A549 (cell line): ENCODE results near the gene EPN2. TPM values are rescaled to one million over a fixed set of nuclear protein-coding genes. Genes with fewer than 3 reads are reported as not detected.

Experiments
- ATAC-seq, 2 experiments: fragments of 200-7000 bp in 1 of 2; fragments of >200 bp in 1 of 2; cut with Nextera tagmentation in 1 of 2; cut with Tn5 transposase in 1 of 2; 3 replicates each; pipeline versions ENCODE4 v1.8.0 to v1.9.1; 2018 to 2020; ENCODE audit warnings: mild to moderate bottlenecking in 1 of 2, moderate library complexity in 1 of 2
- CTCF ChIA-PET: fragments of 300-600 bp; sonication (Branson Sonifier 250); formaldehyde crosslinking; extraction: SDS; loops from one replicate; lab custom pipeline; 2021; ENCODE audit warnings: antibody characterized with exemption, inconsistent platforms; lab: Yijun Ruan, JAX
- POLR2A ChIA-PET: fragments of 350-600 bp; formaldehyde crosslinking; extraction: SDS; loops from one replicate; lab custom pipeline; 2021; ENCODE audit warnings: antibody characterized with exemption, inconsistent platforms; lab: Yijun Ruan, JAX
- DNase-seq, 2 experiments: peaks; one replicate each; pipeline versions ENCODE4 v3.0.0 to v3.0.0-alpha.2; 2011 to 2016; ENCODE audit warnings: low read depth in 1 of 2, low spot score in 1 of 2
- FAIRE-seq: peaks from 2 replicates; lab custom pipeline; 2011; peaks lifted over from hg19 to GRCh38; lab: Jason Lieb, UNC
- H3K27ac ChIP-seq, 2 experiments: fragments of >200 bp; sonication (Bioruptor Twin); formaldehyde crosslinking; 3 replicates each; pipeline ENCODE4 v1.5.1; 2016 to 2017
- H3K4me1 ChIP-seq: fragments of >200 bp; sonication (Bioruptor Twin); formaldehyde crosslinking; 3 replicates; pipeline ENCODE4 v1.6.1; 2016
- H3K4me2 ChIP-seq: fragments of >200 bp; sonication (Bioruptor Twin); formaldehyde crosslinking; 3 replicates; pipeline ENCODE4 v1.6.1; 2016
- H3K4me3 ChIP-seq: fragments of >200 bp; sonication (Bioruptor Twin); formaldehyde crosslinking; 3 replicates; pipeline ENCODE4 v1.5.1; 2016
- H3K9me3 ChIP-seq: fragments of >200 bp; sonication (Bioruptor Twin); formaldehyde crosslinking; 3 replicates; pipeline ENCODE4 v1.6.1; 2016
- CHD2 ChIP-seq: fragments of 150-350 bp; IDR thresholded peaks from 2 replicates; pipeline ENCODE4 v1.6.1; 2014; ENCODE audit warnings: low read length; ENCODE audit not compliant: partially characterized antibody
- CHD4 ChIP-seq: fragments of 200-600 bp; sonication (generic); IDR thresholded peaks from 2 replicates; pipeline ENCODE4 v1.6.1; 2016; ENCODE audit warnings: antibody characterized with exemption, mild to moderate bottlenecking, borderline replicate concordance
- EHF ChIP-seq: fragments of 250-450 bp; sonication (Bioruptor Pico); IDR thresholded peaks from 2 replicates; pipeline ENCODE4 v1.5.0; 2020; ENCODE audit warnings: mild to moderate bottlenecking
- ESRRA ChIP-seq: fragments of 150-350 bp; IDR thresholded peaks from 2 replicates; pipeline ENCODE4 v1.6.1; 2014; ENCODE audit warnings: mild to moderate bottlenecking, low read length, borderline replicate concordance
- HES2 ChIP-seq: fragments of >200 bp; sonication (Bioruptor Twin); formaldehyde crosslinking; IDR thresholded peaks from 2 replicates; pipeline ENCODE4 v1.6.1; 2016
- HOXA7 ChIP-seq: fragments of 250-450 bp; sonication (Bioruptor Pico); IDR thresholded peaks from 2 replicates; pipeline ENCODE4 v1.5.0; 2020; ENCODE audit warnings: mild to moderate bottlenecking, moderate library complexity
- JUN ChIP-seq, 2 experiments: fragments of >200 bp; sonication (Bioruptor Twin); formaldehyde crosslinking; IDR thresholded peaks; 2 replicates in 1 of 2; 3 replicates in 1 of 2; pipeline ENCODE4 v1.6.1; 2016 to 2017
- JUNB ChIP-seq: fragments of >200 bp; sonication (Bioruptor Twin); formaldehyde crosslinking; IDR thresholded peaks from 2 replicates; pipeline ENCODE4 v1.6.1; 2016
- KDM1A ChIP-seq: fragments of 200-600 bp; sonication (generic); IDR thresholded peaks from 2 replicates; pipeline ENCODE4 v1.6.1; 2016; ENCODE audit warnings: low read depth, mild to moderate bottlenecking
- MAFK ChIP-seq: fragments of 450-650 bp; IDR thresholded peaks from 2 replicates; pipeline ENCODE4 v1.6.1; 2014; ENCODE audit not compliant: partially characterized antibody
- NFE2L2 ChIP-seq: fragments of 150-350 bp; conservative IDR thresholded peaks from 2 replicates; pipeline ENCODE4 v1.6.1; 2014; ENCODE audit warnings: low read length
- NR3C1 ChIP-seq: fragments of >200 bp; sonication (Bioruptor Twin); formaldehyde crosslinking; IDR thresholded peaks from 3 replicates; pipeline ENCODE4 v1.6.1; 2017
- PHF8 ChIP-seq: fragments of 200-600 bp; sonication (generic); IDR thresholded peaks from 2 replicates; pipeline ENCODE4 v1.6.1; 2016; ENCODE audit warnings: low read depth, mild to moderate bottlenecking, antibody characterized with exemption, moderate library complexity, borderline replicate concordance
- POLR2AphosphoS2 ChIP-seq: conservative IDR thresholded peaks from 2 replicates; pipeline ENCODE4 v1.6.1; 2012; ENCODE audit warnings: low read length, improper control_type of control experiment, inconsistent platforms
- RAD21 ChIP-seq, 2 experiments: fragments of >200 bp in 1 of 2; sonication (Bioruptor Twin) in 1 of 2; formaldehyde crosslinking in 1 of 2; IDR thresholded peaks in 1 of 2; conservative IDR thresholded peaks in 1 of 2; 2 replicates in 1 of 2; 3 replicates in 1 of 2; pipeline ENCODE4 v1.6.1; 2012 to 2018; ENCODE audit warnings: inconsistent platforms in 1 of 2
- RCOR1 ChIP-seq: fragments of 150-350 bp; IDR thresholded peaks from 2 replicates; pipeline ENCODE4 v1.6.1; 2014; ENCODE audit warnings: antibody characterized with exemption, low read length, low read depth
- RFX5 ChIP-seq: fragments of 450-650 bp; IDR thresholded peaks from 2 replicates; pipeline ENCODE4 v1.7.1; 2014; ENCODE audit warnings: antibody characterized with exemption, mild to moderate bottlenecking, moderate library complexity
- RNF2 ChIP-seq: fragments of 200-600 bp; sonication (generic); IDR thresholded peaks from 2 replicates; pipeline ENCODE4 v1.6.1; 2016; ENCODE audit warnings: low read depth, mild to moderate bottlenecking, antibody characterized with exemption, moderate library complexity, borderline replicate concordance
- SMC3 ChIP-seq: fragments of >200 bp; sonication (Bioruptor Twin); formaldehyde crosslinking; IDR thresholded peaks from 3 replicates; pipeline ENCODE4 v1.6.1; 2018; ENCODE audit warnings: inconsistent platforms
- TP53 ChIP-seq: fragments of 250-450 bp; sonication (Bioruptor Pico); IDR thresholded peaks from 2 replicates; pipeline ENCODE4 v1.5.0; 2021; ENCODE audit warnings: mild to moderate bottlenecking, moderate library complexity
- ZFP36 ChIP-seq: fragments of 450-650 bp; IDR thresholded peaks from 2 replicates; pipeline ENCODE4 v1.6.1; 2014; ENCODE audit warnings: borderline replicate concordance; ENCODE audit not compliant: partially characterized antibody
- WGBS: methylation state at CpG from one replicate; pipeline ENCODE4 v1.1.6; 2017; ENCODE audit errors: missing lambda C conversion rate; 5-methylcytosine and 5-hydroxymethylcytosine counted together
- polyA plus RNA-seq, 4 experiments: library from polyadenylated mRNA; depleted of rRNA in 3 of 4; stranded (reverse); fragments of >200 nt; fragmentation: RNase III in 1 of 4; extraction: RNeasy Plus Mini Kit Qiagen cat#74134 plus additional on column Dnase treatment in 1 of 4; gene quantifications; 2 replicates in 3 of 4; 3 replicates in 1 of 4; pipeline ENCODE4 v1.2.3, GENCODE V29; 2011 to 2017
- TF ChIP-seq, protein P1 (sequence below): IDR thresholded peaks from 2 replicates; pipeline ENCODE4 v1.6.1; 2012; ENCODE audit warnings: low read depth, borderline replicate concordance
- TF ChIP-seq, protein P2 (sequence below): fragments of 250-450 bp; sonication (Bioruptor Pico); IDR thresholded peaks from 2 replicates; pipeline ENCODE4 v1.5.0; 2021; ENCODE audit warnings: mild to moderate bottlenecking, moderate library complexity, borderline replicate concordance
- TF ChIP-seq, protein P3 (sequence below): IDR thresholded peaks from 2 replicates; pipeline ENCODE4 v1.6.1; 2012
- TF ChIP-seq, protein P4 (sequence below): IDR thresholded peaks from 2 replicates; pipeline ENCODE4 v1.6.1; 2012

EPN2 gene
- polyA plus RNA-seq, 2 of the 4 experiments (the other 2 are of a cell fraction) = 32.1 to 33.8 TPM

DNA sequence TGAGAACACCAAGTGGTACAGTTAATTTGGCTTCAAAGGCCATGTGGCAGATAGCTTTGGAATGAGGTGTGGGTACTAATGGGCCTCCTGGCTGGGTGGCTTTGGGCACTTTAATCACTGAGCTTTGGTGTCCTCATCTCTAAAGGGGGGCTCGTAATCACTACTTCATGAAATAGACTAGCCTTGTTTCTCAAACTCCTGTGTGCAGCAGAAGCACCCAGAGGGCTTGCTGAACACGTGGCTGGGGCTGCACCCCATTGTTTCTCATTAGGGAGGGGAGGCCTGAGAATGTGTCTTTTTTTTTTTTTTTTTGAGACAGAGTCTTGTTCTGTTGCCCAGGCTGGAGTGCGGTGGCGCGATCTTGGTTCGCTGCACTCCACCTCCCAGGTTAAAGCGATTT, 5.8 kb downstream of the EPN2 start:
- 96% methylated on average over 7 of the region's 7 CpGs for WGBS
- no peak overlapping the region for H3K4me2 ChIP-seq
- no peak overlapping the region for H3K27ac ChIP-seq
- TF ChIP-seq EHF (no peak), CHD2 (no peak), RNF2 (no peak), CHD4 (no peak)
- TF ChIP-seq, protein P1, sequence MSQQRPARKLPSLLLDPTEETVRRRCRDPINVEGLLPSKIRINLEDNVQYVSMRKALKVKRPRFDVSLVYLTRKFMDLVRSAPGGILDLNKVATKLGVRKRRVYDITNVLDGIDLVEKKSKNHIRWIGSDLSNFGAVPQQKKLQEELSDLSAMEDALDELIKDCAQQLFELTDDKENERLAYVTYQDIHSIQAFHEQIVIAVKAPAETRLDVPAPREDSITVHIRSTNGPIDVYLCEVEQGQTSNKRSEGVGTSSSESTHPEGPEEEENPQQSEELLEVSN = no peak
- FAIRE-seq = no peak
- H3K4me3 ChIP-seq = no peak overlapping the region
- no peaks in the 10 kb centered on the region for H3K9me3 ChIP-seq
- CTCF ChIA-PET = interaction anchor here (0.7 to 1.0 kb wide), 2 partner anchors 120 to 1236 kb away, joined by 3 read pairs; partner anchors contain the start of gene B9D1
- no peak for DNase-seq
- POLR2A ChIA-PET = no interaction called here
- no peak for ATAC-seq
- H3K4me1 ChIP-seq = peaks cover 22% of the 10 kb centered on the region

DNA sequence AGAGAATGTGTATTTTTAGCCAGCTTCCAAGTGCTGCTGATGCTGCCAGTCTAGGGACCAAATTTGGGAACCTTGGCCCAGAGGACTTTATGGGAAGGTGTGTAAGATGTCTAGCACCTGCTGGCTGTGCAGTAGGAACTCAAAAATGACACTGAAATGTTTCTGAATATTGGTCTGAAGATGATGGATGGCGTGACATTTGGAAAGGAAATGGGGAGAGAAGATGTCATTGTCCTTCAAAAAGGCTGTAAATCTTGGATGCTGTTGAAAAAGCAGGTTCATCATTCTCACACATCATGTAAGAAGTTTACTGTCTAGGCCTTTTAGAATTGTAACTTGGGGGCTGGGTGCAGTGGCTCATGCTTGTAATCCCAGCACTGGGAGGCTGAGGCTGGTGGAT, 6.7 kb downstream of the EPN2 start:
- 98% methylated on average over 1 of the region's 1 CpG for WGBS
- Histone ChIP-seq H3K4me2 (no peak overlapping the region), H3K9me3 (no peaks in the 10 kb centered on the region), H3K27ac (no peak overlapping the region), H3K4me1 (peaks cover 21% of the 10 kb centered on the region), H3K4me3 (no peak overlapping the region)
- ATAC-seq (no peak), FAIRE-seq (no peak), DNase-seq (no peak)
- CTCF ChIA-PET = no interaction called here
- POLR2A ChIA-PET = no interaction called here
- TF ChIP-seq ZFP36 = no peak
- TF ChIP-seq HES2 = no peak
- no peak for TF ChIP-seq POLR2AphosphoS2
- TF ChIP-seq KDM1A = no peak
- no peak for TF ChIP-seq RAD21 (conservative IDR thresholded peaks at IDR 0.05 in 1 of 2, IDR thresholded peaks at IDR 0.05 in 1 of 2)
- no peak for TF ChIP-seq JUNB
- no peak for TF ChIP-seq SMC3
- TF ChIP-seq NFE2L2 = no peak
- no peak for TF ChIP-seq TP53 (CRISPR knock-in tag)

DNA sequence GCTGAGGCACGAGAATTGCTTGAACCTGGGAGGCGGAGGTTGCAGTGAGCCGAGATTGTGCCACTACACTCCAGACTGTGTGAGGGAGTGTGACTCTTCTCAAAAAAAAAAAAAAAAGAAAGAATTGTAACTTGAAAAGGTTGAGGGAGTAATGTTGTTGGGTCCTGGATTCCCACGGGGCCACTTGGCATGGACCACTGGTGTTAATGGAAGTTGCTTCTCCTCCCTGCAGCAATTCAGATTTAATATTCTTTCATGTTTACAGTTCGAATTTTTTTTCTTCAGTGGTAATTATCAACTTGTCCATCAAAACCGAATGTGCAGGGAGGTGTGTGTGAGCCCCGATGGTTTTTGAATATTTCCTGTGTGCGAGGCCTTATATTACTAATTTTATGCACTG, 7.2 kb downstream of the EPN2 start:
- DNase-seq = no peak
- no peak overlapping the region for H3K4me2 ChIP-seq
- no peak for FAIRE-seq
- no peaks in the 10 kb centered on the region for H3K9me3 ChIP-seq
- no peak overlapping the region for H3K4me3 ChIP-seq
- ATAC-seq = no peak
- WGBS = 86% methylated on average over 8 of the region's 8 CpGs
- H3K27ac ChIP-seq = no peak overlapping the region
- CTCF ChIA-PET = no interaction called here
- TF ChIP-seq ZFP36 (no peak), RCOR1 (no peak), RFX5 (no peak), NR3C1 (no peak), JUN (IDR thresholded peaks at IDR 0.05) (no peak), EHF (no peak), MAFK (no peak), HOXA7 (CRISPR knock-in tag) (no peak), PHF8 (no peak), RNF2 (no peak), POLR2AphosphoS2 (no peak), NFE2L2 (no peak), ESRRA (no peak)
- TF ChIP-seq, protein P2, sequence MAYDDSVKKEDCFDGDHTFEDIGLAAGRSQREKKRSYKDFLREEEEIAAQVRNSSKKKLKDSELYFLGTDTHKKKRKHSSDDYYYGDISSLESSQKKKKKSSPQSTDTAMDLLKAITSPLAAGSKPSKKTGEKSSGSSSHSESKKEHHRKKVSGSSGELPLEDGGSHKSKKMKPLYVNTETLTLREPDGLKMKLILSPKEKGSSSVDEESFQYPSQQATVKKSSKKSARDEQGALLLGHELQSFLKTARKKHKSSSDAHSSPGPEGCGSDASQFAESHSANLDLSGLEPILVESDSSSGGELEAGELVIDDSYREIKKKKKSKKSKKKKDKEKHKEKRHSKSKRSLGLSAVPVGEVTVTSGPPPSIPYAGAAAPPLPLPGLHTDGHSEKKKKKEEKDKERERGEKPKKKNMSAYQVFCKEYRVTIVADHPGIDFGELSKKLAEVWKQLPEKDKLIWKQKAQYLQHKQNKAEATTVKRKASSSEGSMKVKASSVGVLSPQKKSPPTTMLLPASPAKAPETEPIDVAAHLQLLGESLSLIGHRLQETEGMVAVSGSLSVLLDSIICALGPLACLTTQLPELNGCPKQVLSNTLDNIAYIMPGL (CRISPR knock-in tag) = no peak
- TF ChIP-seq, protein P3, sequence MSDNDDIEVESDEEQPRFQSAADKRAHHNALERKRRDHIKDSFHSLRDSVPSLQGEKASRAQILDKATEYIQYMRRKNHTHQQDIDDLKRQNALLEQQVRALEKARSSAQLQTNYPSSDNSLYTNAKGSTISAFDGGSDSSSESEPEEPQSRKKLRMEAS = no peak
- TF ChIP-seq, protein P4, sequence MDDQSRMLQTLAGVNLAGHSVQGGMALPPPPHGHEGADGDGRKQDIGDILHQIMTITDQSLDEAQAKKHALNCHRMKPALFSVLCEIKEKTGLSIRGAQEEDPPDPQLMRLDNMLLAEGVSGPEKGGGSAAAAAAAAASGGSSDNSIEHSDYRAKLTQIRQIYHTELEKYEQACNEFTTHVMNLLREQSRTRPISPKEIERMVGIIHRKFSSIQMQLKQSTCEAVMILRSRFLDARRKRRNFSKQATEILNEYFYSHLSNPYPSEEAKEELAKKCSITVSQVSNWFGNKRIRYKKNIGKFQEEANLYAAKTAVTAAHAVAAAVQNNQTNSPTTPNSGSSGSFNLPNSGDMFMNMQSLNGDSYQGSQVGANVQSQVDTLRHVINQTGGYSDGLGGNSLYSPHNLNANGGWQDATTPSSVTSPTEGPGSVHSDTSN = no peak
- peaks cover 16% of the 10 kb centered on the region; the same call in 1 of the 3 replicates for H3K4me1 ChIP-seq
- POLR2A ChIA-PET = no interaction called here
